Measurements from ENCODE around the gene CAST.

DNA sequence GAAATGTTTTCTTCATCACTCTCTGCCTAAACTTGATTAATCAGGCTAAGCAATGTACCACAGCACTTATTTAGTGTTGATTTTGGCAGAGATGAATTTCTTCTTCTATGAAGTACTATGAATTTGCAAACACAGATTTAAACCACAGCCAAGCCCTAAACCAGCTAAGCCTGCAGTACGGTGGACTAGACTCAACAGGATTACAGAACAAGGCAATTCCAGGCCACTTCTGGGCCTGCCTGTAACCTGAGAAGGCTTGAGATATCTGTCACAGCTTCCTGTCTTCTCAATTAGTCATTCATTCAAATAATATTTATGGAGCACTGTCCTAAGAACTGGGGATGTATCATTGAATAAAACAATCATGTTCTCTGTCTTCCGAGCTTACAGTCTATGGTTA is 32.4 kb upstream of the CAST start:
- TF ChIP-seq, protein P1, sequence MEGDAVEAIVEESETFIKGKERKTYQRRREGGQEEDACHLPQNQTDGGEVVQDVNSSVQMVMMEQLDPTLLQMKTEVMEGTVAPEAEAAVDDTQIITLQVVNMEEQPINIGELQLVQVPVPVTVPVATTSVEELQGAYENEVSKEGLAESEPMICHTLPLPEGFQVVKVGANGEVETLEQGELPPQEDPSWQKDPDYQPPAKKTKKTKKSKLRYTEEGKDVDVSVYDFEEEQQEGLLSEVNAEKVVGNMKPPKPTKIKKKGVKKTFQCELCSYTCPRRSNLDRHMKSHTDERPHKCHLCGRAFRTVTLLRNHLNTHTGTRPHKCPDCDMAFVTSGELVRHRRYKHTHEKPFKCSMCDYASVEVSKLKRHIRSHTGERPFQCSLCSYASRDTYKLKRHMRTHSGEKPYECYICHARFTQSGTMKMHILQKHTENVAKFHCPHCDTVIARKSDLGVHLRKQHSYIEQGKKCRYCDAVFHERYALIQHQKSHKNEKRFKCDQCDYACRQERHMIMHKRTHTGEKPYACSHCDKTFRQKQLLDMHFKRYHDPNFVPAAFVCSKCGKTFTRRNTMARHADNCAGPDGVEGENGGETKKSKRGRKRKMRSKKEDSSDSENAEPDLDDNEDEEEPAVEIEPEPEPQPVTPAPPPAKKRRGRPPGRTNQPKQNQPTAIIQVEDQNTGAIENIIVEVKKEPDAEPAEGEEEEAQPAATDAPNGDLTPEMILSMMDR (IDR thresholded peaks at IDR 0.05; ENCODE audit: low read depth, low read length, poor library complexity, severe bottlenecking): no peak
- TF ChIP-seq EZH2phosphoT487 (IDR thresholded peaks at IDR 0.05; ENCODE audit: borderline replicate concordance, low read length): no peak
